Liver (tissue), 5 donors: ENCODE results near the gene PCID2. TPM values are rescaled to one million over a fixed set of nuclear protein-coding genes. Genes with fewer than 3 reads are reported as not detected.

ENCODE experiments used
- polyA plus RNA-seq, 2 donors: library from polyadenylated mRNA; stranded (reverse) in 1 of 2; unstranded in 1 of 2; fragments of 200-250 nt in 1 of 2; fragments of >200 nt in 1 of 2; fragmentation: Nextera tagmentation in 1 of 2; extraction: Ambion mirVana in 1 of 2; gene quantifications; one replicate each; pipeline versions ENCODE4 v1.2.1 to v1.2.3, GENCODE V29; 2013 to 2015
- small RNA-seq: library from RNA; depleted of rRNA; stranded (forward); fragments of <200 nt; gene quantifications from one replicate; pipeline ENCODE3, GENCODE V24; 2014
- total RNA-seq, 2 donors: library from RNA; depleted of rRNA; stranded (reverse); fragments of >200 nt; gene quantifications; one replicate each; pipeline ENCODE4 v1.2.3, GENCODE V29; 2014
- donor health status: healthy.
- donor health status: healthy.
- donor health status: healthy.

Gene PCID2
- total and polyA plus RNA-seq, 4 donors, result 13.8 to 39.1 (median 22.7) TPM

Small RNAs within 50 kb of the gene (small RNA-seq; reads per million reads assigned to genes)
- gene AL137002.1, result not detected

Other genes starting within 250 kb of the PCID2 start
- 10 to 100 TPM in 1 of 2 donors, 1 to 10 TPM in 1; 9.1 to 12.8 TPM for gene MCF2L, start 239.5 kb downstream of the PCID2 start, total RNA-seq
- gene MCF2L, start 239.5 kb downstream of the PCID2 start, polyA plus RNA-seq, result 1 to 10 TPM; 2.9 to 5.1 TPM
- 10 to 100 TPM; 52.5 to 80.0 TPM for gene F7, start 102.9 kb downstream of the PCID2 start, total RNA-seq
- gene F7, start 102.9 kb downstream of the PCID2 start, polyA plus RNA-seq, result 10 to 100 TPM; 46.6 to 92.6 TPM
- gene F10, start 85.9 kb downstream of the PCID2 start, total RNA-seq, result 100 to 1,000 TPM in 1 of 2 donors, 10 to 100 TPM in 1; 85.3 to 110 TPM
- gene F10, start 85.9 kb downstream of the PCID2 start, polyA plus RNA-seq, result 100 to 1,000 TPM; 124 to 199 TPM
- 10 to 100 TPM; 10.6 to 36.6 TPM for gene PROZ, start 50.0 kb downstream of the PCID2 start, total RNA-seq
- gene PROZ, start 50.0 kb downstream of the PCID2 start, polyA plus RNA-seq, result 10 to 100 TPM; 23.9 to 40.7 TPM
- 10 to 100 TPM; 64.1 to 89.4 TPM for gene CUL4A, start 944 bp upstream of the PCID2 start, total RNA-seq
- gene CUL4A, start 944 bp upstream of the PCID2 start, polyA plus RNA-seq, result 10 to 100 TPM; 19.9 to 27.7 TPM
- 10 to 100 TPM; 60.0 to 65.8 TPM for gene LAMP1, start 88.6 kb upstream of the PCID2 start, total RNA-seq
- gene LAMP1, start 88.6 kb upstream of the PCID2 start, polyA plus RNA-seq, result 100 to 1,000 TPM in 1 of 2 donors, 10 to 100 TPM in 1; 24.4 to 160 TPM
- gene GRTP1, start 155.5 kb upstream of the PCID2 start, total RNA-seq, result 10 to 100 TPM; 11.1 to 33.0 TPM
- gene GRTP1, start 155.5 kb upstream of the PCID2 start, polyA plus RNA-seq, result 10 to 100 TPM; 28.6 to 53.6 TPM
- gene ADPRHL1, start 244.8 kb upstream of the PCID2 start, total RNA-seq, result under 1 TPM; 0.28 to 0.67 TPM
- under 1 TPM; 0.43 to 0.67 TPM for gene ADPRHL1, start 244.8 kb upstream of the PCID2 start, polyA plus RNA-seq